ENCODE data around the gene NBEAL2.
"Not testable (repeated sequence)": the region's sequence is repeated elsewhere in the genome, so short reads cannot be mapped to it uniquely, and the experiment has no call there.

The NBEAL2 gene

GRCh38 chr3:46960835-46961234, 18.6 kb upstream of the NBEAL2 start:
- no peak for DNase-seq (ENCODE audit: low read depth in 2 of 2)

DNA sequence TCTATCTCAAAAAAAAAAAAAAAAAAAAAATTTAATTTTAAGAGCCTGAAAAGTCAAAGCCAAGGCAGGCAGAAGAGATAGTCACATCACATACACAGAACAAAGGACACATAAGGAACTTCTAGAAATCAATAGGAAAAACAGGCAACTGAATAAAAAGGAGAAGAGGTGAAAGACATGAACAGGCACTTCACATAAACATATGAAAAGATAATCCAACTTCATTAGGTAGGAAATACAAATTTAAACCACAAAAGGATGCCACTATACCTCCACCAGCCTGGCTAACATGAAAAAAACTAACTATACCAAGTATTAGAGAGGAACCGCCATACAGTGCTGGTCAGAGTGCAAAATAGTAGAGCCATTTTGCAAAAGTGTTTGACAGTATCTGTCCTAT, 17.0 kb upstream of the NBEAL2 start:
- DNase-seq (ENCODE audit: low read depth in 2 of 2), result no peak

GRCh38 chr3:46962990-46963389, 16.5 kb upstream of the NBEAL2 start:
- DNase-seq (ENCODE audit: low read depth in 2 of 2), result no peak

GRCh38 chr3:46964038-46964590, 15.4 kb upstream of the NBEAL2 start:
- not testable (repeated sequence) for DNase-seq (ENCODE audit: low read depth in 2 of 2)

- DNase-seq (ENCODE audit: low read depth in 2 of 2), result no peak
These were observed 14.3 kb upstream of the NBEAL2 start for GRCh38 chr3:46965151-46965550.

DNA sequence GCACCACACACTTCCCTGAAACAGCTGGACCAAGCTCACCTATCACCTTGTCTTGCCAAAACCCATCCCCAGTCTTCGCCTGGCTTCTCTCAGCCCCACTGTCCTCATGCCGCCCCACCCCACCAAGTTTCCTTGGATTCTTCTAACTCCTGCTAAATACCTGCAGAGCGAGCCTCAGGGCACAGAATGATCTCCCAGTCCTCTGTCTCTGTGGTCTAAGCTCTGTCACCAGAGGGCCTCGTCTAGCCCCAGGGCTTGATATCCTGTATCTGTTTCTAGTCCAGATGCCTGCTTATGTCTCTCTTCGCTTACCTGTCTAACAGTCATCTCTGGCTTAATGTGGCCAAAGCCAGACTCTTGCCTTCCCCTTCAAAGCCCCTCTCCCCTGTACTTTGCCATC, 12.7 kb upstream of the NBEAL2 start:
- no peak for DNase-seq (ENCODE audit: low read depth in 2 of 2)

DNA sequence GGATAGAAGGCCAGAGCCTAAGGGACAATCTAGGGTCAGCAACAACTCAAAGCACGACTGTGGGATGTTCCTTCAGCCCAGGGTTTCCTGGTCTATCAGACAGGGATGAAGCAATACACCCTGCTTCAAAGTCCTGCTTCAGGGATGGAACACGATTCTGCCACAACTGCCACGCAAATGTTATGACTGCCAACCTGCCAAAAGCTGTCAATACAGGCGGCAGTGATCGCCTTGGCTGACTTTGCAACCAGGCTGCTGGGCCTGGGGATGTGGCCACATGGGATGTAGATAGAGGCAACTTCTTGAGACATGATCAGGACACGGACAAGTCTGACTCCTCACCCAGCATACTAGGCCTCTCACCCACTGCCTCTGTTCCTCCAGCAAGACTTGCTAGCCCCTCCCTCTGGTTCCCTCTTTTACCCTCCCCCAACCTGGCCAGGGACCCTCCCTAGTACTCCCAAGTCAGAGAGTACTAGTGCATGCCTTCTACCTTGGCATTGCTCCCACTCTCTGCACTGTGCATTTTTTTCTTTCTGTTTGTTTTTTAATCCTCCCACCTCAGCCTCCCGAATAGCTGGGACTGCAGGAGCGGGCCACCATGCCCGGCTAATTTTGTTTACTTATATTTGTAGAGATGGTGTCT, 10.6 kb upstream of the NBEAL2 start:
- DNase-seq (ENCODE audit: low read depth in 2 of 2), result no peak

GRCh38 chr3:46970391-46971091, 8.9 kb upstream of the NBEAL2 start:
- DNase-seq (ENCODE audit: low read depth in 2 of 2), result no peak

DNA sequence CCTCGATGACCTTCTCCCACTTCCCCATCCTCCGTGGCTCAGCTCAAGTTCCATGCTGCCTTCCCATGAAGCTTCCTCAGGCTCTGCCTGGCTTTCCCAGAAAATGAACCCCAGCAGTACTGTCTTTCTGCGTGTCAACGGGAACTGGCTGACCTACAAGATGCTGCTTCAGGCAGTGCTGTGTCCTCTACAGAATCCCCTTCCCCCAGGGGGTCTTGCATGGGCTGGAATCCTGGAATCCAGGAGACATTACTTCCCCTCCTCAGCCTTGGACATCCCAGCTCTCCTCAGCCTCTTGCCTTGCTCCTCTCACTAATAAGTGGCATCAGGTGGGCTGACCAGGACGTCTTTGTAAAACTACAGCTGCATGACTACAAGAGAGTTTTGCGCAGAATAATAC, 8.3 kb upstream of the NBEAL2 start:
- DNase-seq (ENCODE audit: low read depth in 2 of 2), result no peak

DNA sequence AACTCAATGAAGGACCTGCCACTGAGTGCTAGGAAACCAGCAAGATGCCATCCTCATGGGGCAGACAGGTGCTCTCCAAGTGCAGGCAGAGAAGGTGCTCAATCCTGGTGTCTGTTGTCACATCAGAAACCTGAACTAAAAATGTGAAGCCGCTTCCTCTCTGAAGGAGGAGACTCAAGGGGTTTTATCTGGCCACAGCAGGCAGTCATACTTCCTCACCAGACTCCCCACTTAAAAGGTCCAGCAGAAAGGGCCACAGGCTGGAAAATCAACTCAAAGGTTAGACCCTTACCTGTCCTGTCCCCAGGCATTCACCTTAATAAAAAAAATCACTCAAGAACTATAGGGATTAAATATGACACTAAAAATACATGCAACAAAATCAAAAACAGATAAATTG, 7.7 kb upstream of the NBEAL2 start:
- no peak for DNase-seq (ENCODE audit: low read depth in 2 of 2)

- no peak for DNase-seq (ENCODE audit: low read depth in 2 of 2)
These were observed 7.1 kb upstream of the NBEAL2 start for GRCh38 chr3:46972396-46972795.

GRCh38 chr3:46974421-46975171, 4.9 kb upstream of the NBEAL2 start:
- no peak for DNase-seq (ENCODE audit: low read depth in 2 of 2)

GRCh38 chr3:46976326-46977190, 2.9 kb upstream of the NBEAL2 start, which contains the start of gene CCDC12:
Gene CCDC12, minus strand, starts transcription at chr3:46976745. Its CDS starts 13 bp downstream, at chr3:46976732.
- peak; percentile 85 to 92 for DNase-seq (ENCODE audit: low read depth in 2 of 2)

GRCh38 chr3:46977811-46978195, 1.7 kb upstream of the NBEAL2 start:
- DNase-seq (ENCODE audit: low read depth in 2 of 2), result no peak

DNA sequence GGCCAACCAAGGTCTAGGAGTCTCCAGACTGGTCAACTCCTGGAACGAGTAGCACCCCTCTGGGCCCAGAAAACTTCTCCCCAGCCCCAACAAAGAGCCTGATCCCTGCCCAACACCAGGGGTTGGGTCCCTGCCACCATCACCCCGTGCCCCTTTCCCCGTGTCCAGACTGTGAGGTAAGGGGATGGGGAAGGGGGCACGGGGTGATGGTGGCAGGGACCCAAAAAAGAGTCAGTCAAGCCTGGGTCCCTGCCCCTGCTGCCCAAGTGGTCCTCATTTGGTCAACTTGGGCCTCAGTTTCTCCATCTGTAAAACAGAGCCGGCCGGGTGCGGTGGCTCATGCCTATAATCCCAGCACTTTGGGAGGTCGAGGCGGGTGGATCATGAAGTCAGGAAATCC, 1.1 kb upstream of the NBEAL2 start:
- no peak for DNase-seq (ENCODE audit: low read depth in 2 of 2)

- no peak for DNase-seq (ENCODE audit: low read depth in 2 of 2)
These were observed 562 bp downstream of the NBEAL2 start for GRCh38 chr3:46979958-46980497.

DNA sequence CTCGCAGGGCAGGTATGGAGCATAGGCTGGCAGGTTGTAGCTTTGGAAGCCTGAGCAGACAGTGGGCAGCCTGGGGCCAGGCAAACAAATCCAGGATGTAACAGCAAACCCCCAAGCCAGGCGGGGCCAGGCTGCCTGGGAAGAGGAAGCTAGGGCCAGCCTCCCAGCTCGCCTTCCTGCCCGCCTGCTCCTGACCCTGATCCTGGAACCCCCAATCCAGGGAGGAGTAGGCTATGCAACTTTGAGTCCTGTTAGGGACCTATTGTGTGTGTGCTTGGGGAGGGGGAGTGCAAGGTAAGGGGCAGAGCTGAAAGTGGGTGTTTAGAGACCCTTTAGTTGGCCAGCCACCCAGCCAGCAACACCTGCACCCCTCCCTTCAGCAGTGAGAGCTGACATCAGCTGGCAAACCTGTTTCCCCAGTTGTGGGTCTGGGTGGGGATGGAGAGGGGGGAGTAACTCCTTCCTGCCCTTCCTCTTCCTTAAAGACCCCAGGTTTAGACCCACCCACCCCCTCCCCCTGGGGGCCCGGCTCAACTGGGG, 2.5 kb downstream of the NBEAL2 start:
- no peak for DNase-seq (ENCODE audit: low read depth in 2 of 2)

GRCh38 chr3:46982546-46982945, 3.1 kb downstream of the NBEAL2 start:
- DNase-seq (ENCODE audit: low read depth in 2 of 2), result no peak

- no peak for DNase-seq (ENCODE audit: low read depth in 2 of 2)
These were observed 5.4 kb downstream of the NBEAL2 start for GRCh38 chr3:46984591-46985459.

DNA sequence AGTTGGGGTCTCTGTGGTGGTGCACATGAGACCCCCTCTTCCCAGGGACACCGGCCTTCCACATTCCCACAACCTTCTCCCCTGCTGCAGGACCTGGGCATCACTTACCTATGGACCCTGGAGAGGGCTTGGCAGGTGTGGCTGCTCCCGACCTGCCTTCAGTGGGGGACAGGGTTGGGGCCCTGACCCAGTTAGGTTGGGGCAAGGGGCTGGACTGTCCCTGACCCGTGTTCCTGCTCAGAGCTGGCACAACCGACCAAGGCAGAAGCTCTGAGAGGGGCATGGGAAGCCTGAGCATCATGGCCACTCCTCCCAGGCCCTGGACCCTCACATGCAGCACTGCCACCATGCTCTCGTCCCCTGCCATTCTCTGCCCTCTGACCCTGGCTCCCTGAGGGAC, 6.1 kb downstream of the NBEAL2 start:
- no peak for DNase-seq (ENCODE audit: low read depth in 2 of 2)
